SK-N-MC (cell line): Measurements from ENCODE around the gene CUX1.

Experiments
- DNase-seq: peaks from one replicate; pipeline ENCODE4 v3.0.0-alpha.2; 2011; ENCODE audit warnings: low read depth, low spot score
- H3K27ac ChIP-seq: fragments of 200-600 bp; sonication (generic); 2 replicates; pipeline ENCODE4 v1.5.1; 2016; ENCODE audit warnings: mixed run types
- H3K36me3 ChIP-seq: fragments of 200-600 bp; sonication (generic); 2 replicates; pipeline ENCODE4 v1.6.1; 2017; ENCODE audit warnings: antibody characterized with exemption, low read length, mixed read lengths; ENCODE audit not compliant: insufficient read depth
- H3K4me3 ChIP-seq: fragments of 200-600 bp; sonication (generic); 2 replicates; pipeline ENCODE4 v1.5.1; 2016
- H3K9ac ChIP-seq: fragments of 200-600 bp; sonication (generic); 2 replicates; pipeline ENCODE4 v1.8.0; 2017; ENCODE audit warnings: mixed run types, mixed read lengths; ENCODE audit not compliant: insufficient read length
- H3K9me3 ChIP-seq: fragments of 200-600 bp; sonication (generic); 2 replicates; pipeline ENCODE4 v1.6.1; 2017; ENCODE audit warnings: low read depth, mild to moderate bottlenecking, antibody characterized with exemption, low read length, moderate library complexity, mixed read lengths
- EZH2 ChIP-seq: fragments of 200-600 bp; sonication (generic); IDR thresholded peaks from one replicate; pipeline ENCODE4 v1.6.1; 2017; ENCODE audit warnings: antibody characterized with exemption
- FOXP2 ChIP-seq: optimal IDR thresholded peaks from 2 replicates; pipeline ENCODE3; 2011; ENCODE audit warnings: mild to moderate bottlenecking, moderate library complexity; ENCODE audit not compliant: insufficient read depth; ENCODE audit errors: extremely low read length, control extremely low read depth
- POLR2AphosphoS5 ChIP-seq: IDR thresholded peaks from 2 replicates; pipeline ENCODE4 v1.6.1; 2012; ENCODE audit warnings: mild to moderate bottlenecking, low read depth, low read length, borderline replicate concordance

CUX1 gene

GRCh38 chr7:102239206-102239820 is 421.9 kb downstream of the CUX1 start:
- DNase-seq, result no peak
- no peak overlapping the region for H3K27ac ChIP-seq
- H3K9me3 ChIP-seq, result no peaks in the 10 kb centered on the region
- H3K36me3 ChIP-seq, result no peaks in the 10 kb centered on the region
- no peak for TF ChIP-seq POLR2AphosphoS5
- TF ChIP-seq EZH2, result no peak
- no peak for TF ChIP-seq FOXP2
- H3K9ac ChIP-seq, result no peak overlapping the region
- H3K4me3 ChIP-seq, result no peak overlapping the region

- TF ChIP-seq POLR2AphosphoS5 (no peak), EZH2 (no peak), FOXP2 (no peak)
- H3K27ac ChIP-seq, result no peak overlapping the region
- no peak overlapping the region for H3K4me3 ChIP-seq
- DNase-seq, result no peak
- no peak overlapping the region for H3K9ac ChIP-seq
- no peaks in the 10 kb centered on the region for H3K36me3 ChIP-seq
- no peaks in the 10 kb centered on the region for H3K9me3 ChIP-seq
Observed at GRCh38 chr7:102241431-102241830, 424.0 kb downstream of the CUX1 start.

- Histone ChIP-seq H3K9ac (no peak overlapping the region), H3K36me3 (no peaks in the 10 kb centered on the region), H3K4me3 (no peak overlapping the region), H3K9me3 (no peaks in the 10 kb centered on the region), H3K27ac (no peak overlapping the region)
- TF ChIP-seq POLR2AphosphoS5 (no peak), FOXP2 (no peak), EZH2 (no peak)
- no peak for DNase-seq
Observed at GRCh38 chr7:102244601-102245000, 427.2 kb downstream of the CUX1 start.

GRCh38 chr7:102248081-102248455 is 430.6 kb downstream of the CUX1 start:
- Histone ChIP-seq H3K36me3 (no peaks in the 10 kb centered on the region), H3K9me3 (no peaks in the 10 kb centered on the region), H3K4me3 (no peak overlapping the region), H3K9ac (no peak overlapping the region), H3K27ac (no peak overlapping the region)
- no peak for DNase-seq
- no peak for TF ChIP-seq FOXP2
- no peak for TF ChIP-seq POLR2AphosphoS5
- no peak for TF ChIP-seq EZH2

- Histone ChIP-seq H3K9ac (no peak overlapping the region), H3K36me3 (no peaks in the 10 kb centered on the region), H3K4me3 (no peak overlapping the region), H3K9me3 (no peaks in the 10 kb centered on the region), H3K27ac (no peak overlapping the region)
- DNase-seq, result no peak
- no peak for TF ChIP-seq EZH2
- TF ChIP-seq POLR2AphosphoS5, result no peak
- no peak for TF ChIP-seq FOXP2
Observed at GRCh38 chr7:102248456-102249395, 431.3 kb downstream of the CUX1 start.

GRCh38 chr7:102251531-102252365 is 434.3 kb downstream of the CUX1 start:
- no peaks in the 10 kb centered on the region for H3K9me3 ChIP-seq
- H3K9ac ChIP-seq, result no peak overlapping the region
- TF ChIP-seq POLR2AphosphoS5 (no peak), EZH2 (no peak), FOXP2 (no peak)
- no peak for DNase-seq
- H3K4me3 ChIP-seq, result no peak overlapping the region
- no peaks in the 10 kb centered on the region for H3K36me3 ChIP-seq
- H3K27ac ChIP-seq, result no peak overlapping the region

GRCh38 chr7:102252366-102252982 is 435.0 kb downstream of the CUX1 start:
- Histone ChIP-seq H3K27ac (no peak overlapping the region), H3K4me3 (no peak overlapping the region), H3K36me3 (no peaks in the 10 kb centered on the region), H3K9me3 (no peaks in the 10 kb centered on the region), H3K9ac (no peak overlapping the region)
- DNase-seq, result no peak
- TF ChIP-seq EZH2 (no peak), FOXP2 (no peak), POLR2AphosphoS5 (no peak)
